Stomach smooth muscle (tissue), 2 donors: ENCODE results near the gene RAPGEF1.

ENCODE experiments used
- H3K27ac ChIP-seq: one replicate; pipeline ENCODE4 v1.7.0; 2013; ENCODE audit warnings: mild to moderate bottlenecking, low read length, inconsistent platforms
- H3K27me3 ChIP-seq, 2 donors: one replicate each; pipeline ENCODE4 v1.7.0; 2013; ENCODE audit warnings: low read length in 2 of 2; ENCODE audit not compliant: insufficient read depth in 2 of 2, control insufficient read depth in 1 of 2
- H3K36me3 ChIP-seq, 2 donors: one replicate each; pipeline ENCODE4 v1.7.0; 2013; ENCODE audit warnings: low read length in 2 of 2; ENCODE audit not compliant: control insufficient read depth in 2 of 2, insufficient read depth in 2 of 2
- H3K4me1 ChIP-seq: one replicate; pipeline ENCODE4 v1.7.0; 2013; ENCODE audit warnings: low read length; ENCODE audit not compliant: control insufficient read depth, insufficient read depth
- H3K4me3 ChIP-seq, 2 donors: one replicate each; pipeline ENCODE4 v1.7.0; 2013; ENCODE audit warnings: low read length in 2 of 2
- H3K9ac ChIP-seq, 2 donors: one replicate each; pipeline ENCODE4 v1.7.0; 2013; ENCODE audit warnings: low read length in 2 of 2, mild to moderate bottlenecking in 1 of 2
- H3K9me3 ChIP-seq, 2 donors: one replicate each; pipeline ENCODE4 v1.7.0; 2013; ENCODE audit warnings: low read length in 2 of 2; ENCODE audit not compliant: control insufficient read depth in 2 of 2
- donor health status: healthy.
- donor health status: Pancreatic carcinoma.

RAPGEF1 gene

DNA sequence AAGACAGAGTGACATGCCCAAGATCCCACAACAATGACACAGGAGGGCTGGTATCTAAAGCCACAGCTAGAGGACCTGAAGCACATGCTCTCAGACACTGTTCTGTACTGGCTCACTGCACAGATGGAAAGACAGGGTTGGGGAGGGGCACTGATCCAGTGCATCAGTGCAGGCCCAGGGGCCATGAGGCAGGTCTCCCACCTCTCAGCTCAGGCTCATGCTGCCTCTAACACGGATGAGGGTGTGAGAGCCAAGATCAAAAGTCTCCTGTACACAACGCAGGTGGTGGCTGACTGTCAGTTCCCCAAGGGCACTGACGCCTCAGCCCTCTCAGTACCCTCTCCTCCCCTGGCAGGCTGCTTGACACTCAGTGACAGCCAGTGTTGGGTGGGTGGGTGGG, 10.9 kb downstream of the RAPGEF1 start:
- Histone ChIP-seq H3K27ac (no peak overlapping the region), H3K4me1 (peaks cover 41% of the 10 kb centered on the region), H3K9me3 (no peaks in the 10 kb centered on the region), H3K9ac (peak overlapping the region in 1 of 2 donors; percentile 42), H3K27me3 (no peaks in the 10 kb centered on the region), H3K36me3 (peaks cover 0 to 2% of the 10 kb centered on the region in 2 donors), H3K4me3 (no peak overlapping the region)

DNA sequence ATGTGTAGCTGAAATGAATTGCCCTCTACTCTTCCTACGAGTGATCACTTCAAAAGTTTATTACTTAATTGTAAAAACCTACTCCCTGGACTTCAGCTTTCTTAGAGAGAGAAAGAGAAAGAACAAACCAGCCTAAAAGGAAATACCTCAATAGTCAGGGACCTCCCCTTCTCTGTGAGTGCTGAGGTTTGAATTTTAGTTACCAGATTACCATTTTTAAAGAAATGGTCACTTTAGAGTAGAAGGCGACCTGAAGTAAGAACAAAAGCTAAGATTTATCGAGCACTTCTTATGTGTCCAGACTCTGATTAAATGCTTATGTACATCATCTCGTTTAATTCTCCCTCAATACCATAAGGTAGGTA, 11.3 kb downstream of the RAPGEF1 start:
- no peaks in the 10 kb centered on the region for H3K27me3 ChIP-seq
- H3K36me3 ChIP-seq: peaks cover 0 to 2% of the 10 kb centered on the region in 2 donors
- H3K27ac ChIP-seq: no peak overlapping the region
- peaks cover 44% of the 10 kb centered on the region for H3K4me1 ChIP-seq
- peak overlapping the region in 1 of 2 donors; percentile 14 for H3K9ac ChIP-seq
- no peak overlapping the region for H3K4me3 ChIP-seq
- no peaks in the 10 kb centered on the region for H3K9me3 ChIP-seq

DNA sequence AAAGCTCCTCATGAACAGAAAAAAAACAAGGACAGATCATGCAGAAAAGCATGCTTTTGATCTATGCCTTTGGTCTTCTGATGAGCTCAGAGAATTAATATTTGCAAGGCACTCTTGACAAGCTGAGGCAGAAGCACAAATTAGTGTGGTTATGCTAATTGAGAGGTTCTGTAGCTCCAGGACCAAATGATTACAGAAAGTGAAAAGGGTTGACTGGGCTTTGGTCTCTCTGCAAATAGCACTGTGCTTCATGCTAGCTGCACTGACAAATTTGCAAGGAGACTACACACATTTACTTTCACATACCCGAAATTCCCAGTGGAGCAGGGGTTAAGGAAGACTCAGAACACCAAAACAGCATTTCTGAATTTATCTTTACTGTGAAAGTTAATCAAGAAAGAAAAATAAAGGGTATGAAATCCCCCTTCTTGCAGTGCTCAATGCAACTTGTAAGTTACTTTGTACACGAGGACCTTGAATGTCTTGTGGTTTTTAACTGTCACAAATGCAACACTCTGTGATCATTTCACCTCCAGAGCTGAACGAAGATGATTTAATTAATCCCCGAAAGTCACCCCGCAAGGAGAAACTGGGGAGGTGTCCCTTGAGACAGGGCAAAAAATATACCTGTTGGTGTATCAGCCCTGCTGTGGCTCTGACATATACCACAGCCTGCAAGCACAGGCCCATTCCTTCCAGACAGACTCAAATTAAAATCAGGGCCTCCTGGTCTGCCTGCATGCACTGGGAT, 11.9 kb downstream of the RAPGEF1 start:
- H3K27me3 ChIP-seq: no peaks in the 10 kb centered on the region
- H3K27ac ChIP-seq: no peak overlapping the region
- H3K4me1 ChIP-seq: peaks cover 43% of the 10 kb centered on the region
- H3K36me3 ChIP-seq: peaks cover 0 to 2% of the 10 kb centered on the region in 2 donors
- H3K9me3 ChIP-seq: no peaks in the 10 kb centered on the region
- peak overlapping the region in 1 of 2 donors; percentile 15 for H3K4me3 ChIP-seq
- H3K9ac ChIP-seq: peak overlapping the region in 1 of 2 donors; percentile 14

DNA sequence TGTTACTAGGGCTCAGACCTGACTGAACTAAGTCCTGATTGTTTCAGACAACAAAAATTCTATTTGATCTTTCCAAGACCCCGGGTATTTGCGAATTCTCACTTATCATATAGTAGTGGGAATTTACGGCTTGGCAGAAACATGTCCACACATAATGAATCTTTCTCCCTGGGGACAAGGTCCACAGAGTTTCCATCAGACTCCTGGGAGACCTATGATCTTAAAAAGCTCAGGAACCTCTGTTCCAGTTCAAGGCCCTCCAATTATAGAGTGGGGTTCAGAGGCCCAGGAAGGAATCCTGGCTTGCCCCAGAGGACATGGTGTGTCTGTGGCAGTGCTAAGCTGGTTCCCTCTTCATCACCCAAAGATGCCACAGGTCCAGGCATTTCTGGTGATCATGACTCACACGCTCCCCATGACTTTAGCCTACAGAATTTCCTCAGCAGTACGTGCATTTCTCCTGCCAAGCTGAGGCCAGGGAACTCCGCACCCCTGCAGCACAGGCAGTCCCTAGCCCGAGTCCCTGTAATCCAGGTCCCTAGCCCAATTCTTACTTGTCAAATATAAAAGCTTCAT, 12.6 kb downstream of the RAPGEF1 start:
- Histone ChIP-seq H3K9ac (no peak overlapping the region), H3K27me3 (no peaks in the 10 kb centered on the region), H3K27ac (no peak overlapping the region), H3K4me1 (peaks cover 44% of the 10 kb centered on the region), H3K36me3 (peaks cover 0 to 1% of the 10 kb centered on the region in 2 donors), H3K4me3 (peak overlapping the region in 1 of 2 donors; percentile 15), H3K9me3 (no peaks in the 10 kb centered on the region)

DNA sequence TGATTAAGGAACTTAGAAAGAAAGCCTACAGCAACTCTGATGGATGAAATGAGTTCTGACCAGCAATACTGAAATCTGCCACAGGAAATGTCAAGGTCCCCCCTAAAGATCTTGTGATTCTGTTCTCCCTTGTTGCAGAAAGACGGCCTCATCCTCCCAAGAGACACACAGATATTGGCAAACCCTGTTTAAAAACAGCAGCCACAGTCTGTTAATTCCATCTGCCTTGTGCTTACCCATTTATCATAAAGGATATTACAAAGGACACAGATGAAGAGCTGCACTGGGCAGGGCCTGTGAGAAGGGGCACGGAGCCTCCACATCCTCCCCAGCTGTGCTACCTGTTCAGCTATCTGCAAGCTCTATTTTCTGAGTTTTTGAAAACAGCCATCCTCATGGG, 15.2 kb downstream of the RAPGEF1 start:
- H3K9ac ChIP-seq: no peak overlapping the region
- H3K4me1 ChIP-seq: peaks cover 37% of the 10 kb centered on the region
- H3K4me3 ChIP-seq: no peak overlapping the region
- H3K9me3 ChIP-seq: no peaks in the 10 kb centered on the region
- H3K36me3 ChIP-seq: no peaks in the 10 kb centered on the region
- no peak overlapping the region for H3K27ac ChIP-seq
- no peaks in the 10 kb centered on the region for H3K27me3 ChIP-seq

DNA sequence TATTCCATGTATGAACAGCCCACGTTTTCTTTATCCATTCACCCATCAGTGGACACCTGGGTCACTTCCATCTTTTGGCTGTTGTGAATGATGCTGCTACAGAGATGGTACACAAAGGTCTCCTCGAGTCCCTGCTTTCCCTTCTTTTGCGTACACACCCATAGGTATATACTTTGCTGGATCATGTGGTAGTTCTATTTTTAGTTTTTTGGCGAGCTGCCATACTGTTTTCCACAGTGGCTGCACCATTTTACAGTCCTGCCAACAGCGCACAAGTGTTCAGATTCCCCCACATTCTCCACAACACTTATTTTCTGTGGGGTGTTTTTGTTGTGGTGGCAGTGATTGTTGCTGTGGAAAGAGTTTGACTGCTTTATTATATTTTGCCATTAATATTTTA, 16.2 kb downstream of the RAPGEF1 start:
- no peak overlapping the region for H3K4me3 ChIP-seq
- no peak overlapping the region for H3K9ac ChIP-seq
- no peak overlapping the region for H3K27ac ChIP-seq
- H3K4me1 ChIP-seq: peaks cover 28% of the 10 kb centered on the region
- H3K27me3 ChIP-seq: no peaks in the 10 kb centered on the region
- H3K36me3 ChIP-seq: no peaks in the 10 kb centered on the region
- H3K9me3 ChIP-seq: no peaks in the 10 kb centered on the region

DNA sequence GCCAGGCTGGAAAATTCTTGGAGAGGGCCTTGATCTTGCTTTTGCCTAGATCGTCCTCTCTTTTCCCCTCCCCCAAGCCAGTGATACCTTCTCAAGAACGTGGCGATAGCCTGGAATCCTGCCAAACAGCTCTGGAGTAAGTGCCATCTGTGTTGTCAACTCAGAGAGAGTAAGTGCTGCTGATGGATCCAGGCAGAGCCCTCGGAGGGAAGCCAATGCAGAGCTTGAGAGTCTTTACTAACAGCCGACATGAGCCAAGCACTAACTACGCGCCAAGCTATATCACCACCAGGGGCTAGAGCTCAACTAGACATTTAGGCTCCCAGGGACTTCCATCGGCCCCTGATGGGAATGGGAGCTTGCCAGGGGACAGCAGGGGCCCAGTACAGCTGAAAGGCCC, 17.6 kb downstream of the RAPGEF1 start:
- Histone ChIP-seq H3K36me3 (no peaks in the 10 kb centered on the region), H3K9ac (no peak overlapping the region), H3K27me3 (no peaks in the 10 kb centered on the region), H3K4me1 (peaks cover 21% of the 10 kb centered on the region), H3K27ac (no peak overlapping the region), H3K4me3 (no peak overlapping the region), H3K9me3 (no peaks in the 10 kb centered on the region)

DNA sequence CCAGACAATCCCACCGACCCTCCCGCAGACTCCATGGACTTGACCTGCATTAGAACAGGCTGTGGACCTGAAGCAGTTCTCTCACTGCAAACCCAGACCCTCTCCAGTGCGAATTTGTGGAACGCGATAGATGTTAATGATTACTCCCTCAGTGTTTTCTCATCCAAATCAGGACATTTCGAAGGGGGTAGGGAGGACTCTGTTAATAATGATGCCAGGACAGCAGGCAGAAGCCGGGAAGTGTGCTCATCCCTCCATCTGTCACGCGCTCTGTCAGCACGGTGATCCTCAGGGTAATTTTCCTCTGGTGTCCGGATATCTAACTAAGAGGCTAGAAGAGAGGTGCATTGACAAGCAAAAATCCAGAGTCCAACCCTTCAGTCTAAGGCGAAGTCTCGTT, 18.8 kb downstream of the RAPGEF1 start:
- Histone ChIP-seq H3K27ac (no peak overlapping the region), H3K4me1 (peaks cover 26% of the 10 kb centered on the region), H3K27me3 (no peaks in the 10 kb centered on the region), H3K36me3 (no peaks in the 10 kb centered on the region), H3K9me3 (no peaks in the 10 kb centered on the region), H3K4me3 (no peak overlapping the region), H3K9ac (no peak overlapping the region)

DNA sequence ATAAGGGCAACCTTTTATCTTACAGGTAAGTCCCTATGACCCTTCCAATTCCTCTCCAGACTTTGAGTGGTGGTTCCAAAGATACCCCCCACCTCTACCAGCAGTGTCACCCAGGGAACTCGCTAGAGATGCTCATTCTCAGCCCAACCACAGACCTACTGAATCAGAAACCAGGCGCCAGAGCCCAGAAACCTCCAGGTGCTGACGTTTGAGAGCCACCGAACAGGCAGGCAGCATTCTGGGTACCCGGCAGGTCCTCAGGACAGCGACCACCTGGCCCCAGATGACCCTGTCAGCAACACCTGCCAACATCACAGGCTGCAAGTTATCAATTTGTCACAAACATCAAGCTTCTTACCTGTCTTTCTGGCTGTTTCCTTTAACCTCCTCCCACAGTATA, 19.5 kb downstream of the RAPGEF1 start:
- Histone ChIP-seq H3K9me3 (no peaks in the 10 kb centered on the region), H3K27me3 (no peaks in the 10 kb centered on the region), H3K4me3 (no peak overlapping the region), H3K9ac (no peak overlapping the region), H3K36me3 (no peaks in the 10 kb centered on the region), H3K4me1 (peaks cover 30% of the 10 kb centered on the region), H3K27ac (no peak overlapping the region)

DNA sequence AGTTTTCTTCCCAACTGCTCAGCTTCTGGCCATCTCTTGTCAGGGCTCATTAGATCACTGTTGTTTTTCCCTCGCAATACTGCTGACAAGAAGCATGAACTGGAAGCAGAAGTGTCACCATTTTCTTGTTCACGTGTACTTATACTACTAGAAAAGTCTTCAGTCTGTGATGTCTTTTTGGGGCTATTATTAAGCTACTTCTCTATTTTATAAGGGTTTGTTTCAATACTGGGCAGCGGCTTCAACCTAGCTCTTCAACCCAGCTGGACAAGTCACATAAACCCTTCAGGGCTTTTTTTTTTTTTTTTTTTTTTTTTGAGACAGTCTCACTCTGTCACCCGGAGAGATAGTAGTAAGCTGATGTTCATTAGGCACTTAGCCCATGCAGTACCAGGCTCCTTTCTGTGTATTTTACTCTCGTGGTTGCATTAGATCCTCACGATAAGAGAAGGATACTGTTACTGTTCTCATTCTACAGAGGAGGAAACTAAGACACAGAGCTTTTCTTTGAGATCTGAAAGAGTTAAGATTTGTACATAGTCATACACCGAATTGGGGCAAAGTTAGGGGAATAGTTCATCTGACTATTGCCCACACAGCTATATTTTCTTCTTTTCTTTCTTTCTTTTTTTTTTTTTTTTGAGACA, 20.5 kb downstream of the RAPGEF1 start:
- peaks cover 38% of the 10 kb centered on the region for H3K4me1 ChIP-seq

More for the DNA sequence above, 20.5 kb downstream of the RAPGEF1 start:
- Histone ChIP-seq H3K27ac (no peak overlapping the region), H3K9ac (no peak overlapping the region), H3K9me3 (no peaks in the 10 kb centered on the region), H3K27me3 (no peaks in the 10 kb centered on the region), H3K36me3 (no peaks in the 10 kb centered on the region), H3K4me3 (no peak overlapping the region)
